ENCODE measurements around the gene ZNF280A.

- TF ChIP-seq POLR2A (IDR thresholded peaks at IDR 0.05) = no peak
- TF ChIP-seq CTCF (IDR thresholded peaks at IDR 0.05) = no peak
Observed at GRCh38 chr22:22548317-22548716, 28.2 kb upstream of the ZNF280A start.

Measured in ovary (tissue), 3 donors.